Muscle layer of duodenum (tissue), 2 donors: Measurements from ENCODE around the gene KCND2.

Experiments used
- H3K27ac ChIP-seq: one replicate; pipeline ENCODE4 v1.7.0; 2013; ENCODE audit warnings: mild to moderate bottlenecking, low read length
- H3K27me3 ChIP-seq: one replicate; pipeline ENCODE4 v1.7.0; 2013; ENCODE audit warnings: low read depth, mild to moderate bottlenecking, control low read depth, low read length
- H3K36me3 ChIP-seq, 2 donors: one replicate each; pipeline ENCODE4 v1.7.0; 2013; ENCODE audit warnings: low read length in 2 of 2, control low read depth in 1 of 2, mild to moderate bottlenecking in 1 of 2; ENCODE audit not compliant: insufficient read depth in 2 of 2, control insufficient read depth in 1 of 2
- H3K4me1 ChIP-seq, 2 donors: one replicate each; pipeline ENCODE4 v1.7.0; 2013; ENCODE audit warnings: low read length in 2 of 2, mild to moderate bottlenecking in 2 of 2, control low read depth in 1 of 2, moderate library complexity in 1 of 2; ENCODE audit not compliant: insufficient read depth in 2 of 2, control insufficient read depth in 1 of 2
- H3K4me3 ChIP-seq, 2 donors: one replicate each; pipeline ENCODE4 v1.7.0; 2013; ENCODE audit warnings: low read length in 2 of 2, low read depth in 1 of 2, mild to moderate bottlenecking in 1 of 2
- H3K9me3 ChIP-seq, 2 donors: one replicate each; pipeline ENCODE4 v1.7.0; 2013; ENCODE audit warnings: low read length in 2 of 2, control low read depth in 1 of 2, mild to moderate bottlenecking in 1 of 2; ENCODE audit not compliant: control insufficient read depth in 1 of 2
- donor health status: healthy.

The KCND2 gene

GRCh38 chr7:120272261-120272660, 714 bp upstream of the KCND2 start:
- Histone ChIP-seq H3K27me3 (peaks cover 6% of the 10 kb centered on the region), H3K4me1 (peaks cover 0 to 10% of the 10 kb centered on the region in 2 donors), H3K27ac (no peak overlapping the region), H3K4me3 (peak overlapping the region; percentile 67 to 69), H3K9me3 (no peaks in the 10 kb centered on the region), H3K36me3 (no peaks in the 10 kb centered on the region)

- H3K9me3 ChIP-seq, result no peaks in the 10 kb centered on the region
- H3K4me1 ChIP-seq, result peaks cover 0 to 10% of the 10 kb centered on the region in 2 donors
- no peaks in the 10 kb centered on the region for H3K36me3 ChIP-seq
- no peak overlapping the region for H3K27ac ChIP-seq
- peak overlapping the region; percentile 59 to 67 for H3K4me3 ChIP-seq
- peaks cover 6% of the 10 kb centered on the region for H3K27me3 ChIP-seq
These were observed 551 bp downstream of the KCND2 start for GRCh38 chr7:120273476-120273975.

GRCh38 chr7:120274482-120274881, 1.5 kb downstream of the KCND2 start:
- Histone ChIP-seq H3K4me3 (no peak overlapping the region), H3K27ac (no peak overlapping the region), H3K9me3 (no peaks in the 10 kb centered on the region), H3K36me3 (no peaks in the 10 kb centered on the region), H3K4me1 (peaks cover 0 to 10% of the 10 kb centered on the region in 2 donors), H3K27me3 (peaks cover 6% of the 10 kb centered on the region)

GRCh38 chr7:120274899-120275298, 1.9 kb downstream of the KCND2 start:
- Histone ChIP-seq H3K9me3 (no peaks in the 10 kb centered on the region), H3K27me3 (peaks cover 6% of the 10 kb centered on the region), H3K4me1 (peaks cover 0 to 10% of the 10 kb centered on the region in 2 donors), H3K27ac (no peak overlapping the region), H3K4me3 (no peak overlapping the region), H3K36me3 (no peaks in the 10 kb centered on the region)

- H3K4me1 ChIP-seq, result peaks cover 0 to 10% of the 10 kb centered on the region in 2 donors
- H3K36me3 ChIP-seq, result no peaks in the 10 kb centered on the region
- peaks cover 6% of the 10 kb centered on the region for H3K27me3 ChIP-seq
- H3K27ac ChIP-seq, result no peak overlapping the region
- no peak overlapping the region for H3K4me3 ChIP-seq
- H3K9me3 ChIP-seq, result no peaks in the 10 kb centered on the region
These were observed 3.7 kb downstream of the KCND2 start for GRCh38 chr7:120276720-120277119.

GRCh38 chr7:120278773-120279172, 5.8 kb downstream of the KCND2 start:
- Histone ChIP-seq H3K27ac (no peak overlapping the region), H3K36me3 (no peaks in the 10 kb centered on the region), H3K9me3 (no peaks in the 10 kb centered on the region), H3K4me3 (no peak overlapping the region), H3K27me3 (peaks cover 4% of the 10 kb centered on the region), H3K4me1 (peaks cover 0 to 2% of the 10 kb centered on the region in 2 donors)

- H3K27me3 ChIP-seq, result no peaks in the 10 kb centered on the region
- H3K4me3 ChIP-seq, result no peak overlapping the region
- H3K36me3 ChIP-seq, result no peaks in the 10 kb centered on the region
- H3K27ac ChIP-seq, result no peak overlapping the region
- H3K4me1 ChIP-seq, result no peaks in the 10 kb centered on the region
- no peaks in the 10 kb centered on the region for H3K9me3 ChIP-seq
These were observed 7.8 kb downstream of the KCND2 start for GRCh38 chr7:120280743-120281142.

GRCh38 chr7:120293027-120293426, 20.1 kb downstream of the KCND2 start:
- Histone ChIP-seq H3K27me3 (no peaks in the 10 kb centered on the region), H3K36me3 (no peaks in the 10 kb centered on the region), H3K9me3 (no peaks in the 10 kb centered on the region), H3K4me3 (no peak overlapping the region), H3K27ac (no peak overlapping the region), H3K4me1 (no peaks in the 10 kb centered on the region)

- Histone ChIP-seq H3K4me1 (no peaks in the 10 kb centered on the region), H3K9me3 (no peaks in the 10 kb centered on the region), H3K4me3 (no peak overlapping the region), H3K27ac (no peak overlapping the region), H3K27me3 (no peaks in the 10 kb centered on the region), H3K36me3 (no peaks in the 10 kb centered on the region)
These were observed 29.2 kb downstream of the KCND2 start for GRCh38 chr7:120302190-120302589.

GRCh38 chr7:120303105-120303504, 30.1 kb downstream of the KCND2 start:
- no peaks in the 10 kb centered on the region for H3K27me3 ChIP-seq
- H3K36me3 ChIP-seq, result no peaks in the 10 kb centered on the region
- H3K27ac ChIP-seq, result no peak overlapping the region
- no peak overlapping the region for H3K4me3 ChIP-seq
- no peaks in the 10 kb centered on the region for H3K4me1 ChIP-seq
- H3K9me3 ChIP-seq, result no peaks in the 10 kb centered on the region

GRCh38 chr7:120304674-120305073, 31.7 kb downstream of the KCND2 start:
- Histone ChIP-seq H3K4me1 (no peaks in the 10 kb centered on the region), H3K9me3 (no peaks in the 10 kb centered on the region), H3K27me3 (no peaks in the 10 kb centered on the region), H3K36me3 (no peaks in the 10 kb centered on the region), H3K27ac (no peak overlapping the region), H3K4me3 (no peak overlapping the region)

- Histone ChIP-seq H3K27ac (no peak overlapping the region), H3K4me1 (no peaks in the 10 kb centered on the region), H3K27me3 (no peaks in the 10 kb centered on the region), H3K4me3 (no peak overlapping the region), H3K36me3 (no peaks in the 10 kb centered on the region), H3K9me3 (no peaks in the 10 kb centered on the region)
These were observed 35.1 kb downstream of the KCND2 start for GRCh38 chr7:120307991-120308545.
